HG02943 (cell line): ENCODE measurements around the gene FAM216A.
"Not testable (repeated sequence)": the region's sequence is repeated elsewhere in the genome, so short reads cannot be mapped to it uniquely, and the experiment has no call there.

Source experiments
- ATAC-seq: cut with Tn5 transposase; IDR thresholded peaks from one replicate; pipeline ENCODE4 v1.9.1; 2021; ENCODE audit warnings: mild to moderate bottlenecking, low read depth, moderate library complexity; ENCODE audit not compliant: unreplicated experiment

Gene FAM216A, protein sequence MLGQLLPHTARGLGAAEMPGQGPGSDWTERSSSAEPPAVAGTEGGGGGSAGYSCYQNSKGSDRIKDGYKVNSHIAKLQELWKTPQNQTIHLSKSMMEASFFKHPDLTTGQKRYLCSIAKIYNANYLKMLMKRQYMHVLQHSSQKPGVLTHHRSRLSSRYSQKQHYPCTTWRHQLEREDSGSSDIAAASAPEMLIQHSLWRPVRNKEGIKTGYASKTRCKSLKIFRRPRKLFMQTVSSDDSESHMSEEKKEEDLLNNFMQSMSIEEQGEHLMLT

DNA sequence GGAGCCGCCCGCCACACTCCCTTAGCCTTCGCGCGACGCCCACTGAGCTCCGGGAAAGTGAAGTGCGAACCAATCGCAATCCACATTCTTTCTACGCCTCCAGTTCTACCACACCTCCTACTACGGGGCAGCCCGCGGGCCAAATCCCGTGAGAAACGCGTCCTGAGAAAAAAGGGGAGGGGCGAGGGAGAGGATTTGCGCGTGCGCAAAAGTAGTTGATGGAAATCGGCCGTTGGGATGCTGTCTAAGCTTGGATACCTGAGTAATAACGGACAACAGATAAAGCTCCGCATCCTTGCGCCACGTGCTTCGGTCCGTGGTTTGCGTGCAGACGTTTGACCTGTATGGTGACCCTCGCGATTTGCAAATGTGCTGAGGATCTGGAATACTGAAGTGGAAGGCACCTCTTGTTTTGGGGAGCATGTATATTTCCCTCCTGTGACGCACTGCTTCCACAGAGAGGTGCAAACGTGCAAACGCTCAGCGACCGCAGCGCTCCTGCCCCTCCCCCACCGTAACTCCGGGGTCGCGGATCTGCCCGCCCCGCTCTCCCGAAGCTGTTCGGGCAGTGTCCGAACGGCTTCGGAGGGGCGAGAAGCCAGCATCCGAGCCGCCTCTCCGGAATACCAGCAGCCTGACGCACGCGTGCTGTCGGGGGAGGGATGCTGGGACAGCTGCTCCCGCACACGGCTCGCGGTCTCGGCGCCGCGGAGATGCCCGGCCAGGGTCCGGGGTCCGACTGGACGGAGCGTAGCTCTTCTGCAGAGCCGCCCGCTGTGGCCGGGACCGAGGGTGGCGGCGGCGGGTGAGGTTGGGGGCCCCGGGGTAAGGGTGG, at the start of gene FAM216A, which contains the start of gene GPN3:
Gene FAM216A (plus strand): TSS at position 632 of the 835 bp plus-strand sequence. CDS start 31 bp downstream, at position 663.
Gene GPN3 (minus strand): TSS at position 44 of the 835 bp plus-strand sequence. CDS start 54 bp downstream, outside the sequence.
- peak; percentile 66 for ATAC-seq

DNA sequence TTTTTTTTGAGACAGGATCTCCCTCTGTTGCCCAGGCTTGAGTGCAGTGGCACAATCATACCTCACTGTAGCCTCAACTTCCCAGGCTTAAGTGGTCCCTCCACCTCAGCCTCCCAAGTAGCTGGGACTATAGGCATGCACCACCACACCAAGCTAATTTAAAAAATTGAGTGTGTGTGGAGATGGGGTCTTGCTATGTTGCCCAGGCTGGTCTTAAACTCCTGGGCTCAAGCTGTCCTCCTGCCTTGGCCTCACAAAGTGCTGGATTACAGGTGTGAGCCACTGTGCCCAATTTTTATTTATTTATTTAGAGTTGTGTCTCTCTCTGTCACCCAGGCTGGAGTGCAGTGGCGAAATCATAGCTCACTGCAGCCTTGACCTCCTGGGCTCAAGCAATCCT, 48.0 kb upstream of the FAM216A start:
- not testable (repeated sequence) for ATAC-seq

DNA sequence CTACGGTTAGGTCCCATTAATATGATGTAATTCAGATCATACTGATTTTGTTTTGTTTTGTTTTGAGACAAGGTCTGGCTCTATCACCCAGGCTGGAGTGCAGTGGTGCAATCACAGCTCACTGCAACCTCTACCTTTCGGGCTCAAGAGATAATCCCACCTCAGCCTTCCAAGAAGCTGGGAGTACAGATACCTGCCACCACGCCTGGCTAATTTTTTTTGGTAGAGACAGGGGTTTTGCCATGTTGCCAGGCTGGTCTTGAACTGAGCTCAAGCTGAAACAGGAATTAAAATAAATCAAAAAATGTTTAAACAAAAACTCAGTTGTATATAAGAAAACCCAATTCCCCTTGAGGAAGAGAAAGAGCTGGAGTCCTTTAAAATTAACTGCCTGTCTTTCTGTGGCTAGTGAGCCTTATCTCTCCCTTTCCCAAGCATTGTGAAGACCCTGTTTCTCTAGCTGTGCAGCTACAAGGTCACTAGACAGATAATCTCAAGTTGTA, 47.4 kb upstream of the FAM216A start:
- ATAC-seq = no peak

DNA sequence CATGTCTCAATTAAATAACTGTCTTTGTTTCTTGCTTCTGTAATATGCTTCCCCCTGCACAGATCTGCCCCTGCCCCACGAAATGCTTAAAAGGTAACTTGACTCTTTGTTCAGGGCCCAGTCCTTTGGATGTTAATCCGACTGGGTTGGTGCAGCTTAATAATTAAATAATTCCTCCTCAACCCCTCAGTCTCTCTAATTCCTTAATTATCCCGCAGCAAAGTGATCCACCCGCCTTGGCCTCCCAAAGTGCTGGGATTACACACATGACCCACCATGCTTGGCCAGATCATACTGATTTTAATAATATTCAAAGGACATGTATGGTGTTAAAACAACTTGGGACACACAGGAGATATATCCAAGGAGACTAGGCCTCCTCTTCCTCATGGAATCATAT, 46.9 kb upstream of the FAM216A start:
- ATAC-seq = no peak

DNA sequence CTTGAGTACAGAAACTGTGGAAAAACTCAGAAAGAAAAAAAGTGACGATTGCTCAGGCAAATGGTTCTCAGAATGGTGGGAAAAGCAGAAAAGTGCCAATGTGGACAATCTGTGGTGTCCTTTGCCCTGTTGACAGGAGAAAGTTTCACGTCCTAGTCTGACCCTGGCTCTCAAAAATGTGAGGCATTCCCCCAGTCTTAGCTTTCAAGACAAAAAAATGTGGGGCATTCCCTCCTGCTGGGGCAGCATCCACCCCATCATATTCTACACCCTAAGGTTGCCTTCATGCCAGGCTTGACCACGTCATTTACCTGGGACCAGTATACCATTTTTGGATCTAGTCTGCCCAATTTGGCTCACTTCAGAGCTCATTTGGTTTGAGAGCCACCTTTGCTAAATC, 44.4 kb upstream of the FAM216A start:
- ATAC-seq = no peak

DNA sequence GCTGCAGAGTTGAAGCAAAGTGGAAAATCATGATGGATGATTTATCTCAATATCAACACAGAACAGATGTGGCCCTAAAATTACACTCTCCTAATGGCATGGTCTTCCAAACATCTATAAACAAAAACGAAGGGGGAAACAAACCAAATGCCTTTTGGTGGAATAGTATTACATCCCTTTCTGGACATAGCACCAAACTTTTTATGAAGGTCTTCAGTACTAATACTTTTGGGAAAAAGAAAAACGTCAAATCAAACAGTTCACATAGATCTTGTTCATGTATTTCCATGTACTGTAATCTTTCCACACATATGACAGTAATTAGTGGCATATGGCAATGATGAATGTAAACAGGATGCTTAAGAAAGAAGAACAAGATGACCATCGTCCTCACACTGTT, 42.2 kb upstream of the FAM216A start:
- ATAC-seq = no peak

DNA sequence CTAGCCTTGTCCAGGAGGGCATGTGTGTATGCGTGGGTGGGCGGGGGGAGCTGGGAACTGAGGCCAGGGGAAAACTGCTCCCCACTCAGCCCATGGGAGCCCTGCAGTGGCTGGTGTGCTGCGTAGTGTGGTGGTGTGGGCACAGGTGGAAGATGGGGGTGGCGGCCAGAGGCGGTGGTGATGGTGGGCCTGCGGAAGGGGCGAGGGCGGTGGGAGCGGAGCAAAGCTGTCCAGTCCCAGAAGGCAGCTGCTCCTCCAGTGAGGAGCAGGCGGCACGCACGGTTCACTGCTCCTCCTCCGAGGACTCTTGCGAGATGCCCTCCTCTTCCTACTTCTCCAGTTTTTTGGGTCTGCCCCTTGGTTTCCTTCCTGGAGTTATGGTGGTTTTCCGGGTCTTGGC, 39.0 kb upstream of the FAM216A start:
- ATAC-seq = not testable (repeated sequence)

DNA sequence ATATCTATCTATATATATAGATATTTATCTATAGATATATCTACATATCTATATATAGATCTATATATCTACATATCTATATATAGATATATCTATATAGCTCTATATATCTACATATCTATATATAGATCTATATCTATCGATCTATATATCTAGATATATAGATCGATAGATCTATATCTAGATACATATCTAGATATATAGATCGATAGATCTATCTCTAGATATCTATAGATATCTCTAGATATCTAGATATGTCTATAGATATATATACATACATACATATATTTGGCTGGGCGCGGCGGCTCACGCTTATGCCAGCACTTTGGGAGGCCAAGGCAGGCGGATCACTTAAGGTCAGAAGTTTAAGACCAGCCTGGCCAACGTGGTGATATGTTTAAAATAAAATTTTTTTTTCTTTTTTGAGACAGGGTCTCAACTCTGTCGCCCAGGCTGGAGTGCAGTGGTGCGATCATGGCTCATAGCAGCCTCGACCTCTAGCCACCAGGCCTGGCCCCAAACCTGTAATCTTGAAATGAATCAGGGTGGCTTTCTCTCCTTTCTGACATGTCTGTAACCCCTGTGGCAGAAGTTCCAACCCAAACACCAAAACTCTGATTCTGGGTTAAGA, 36.6 kb upstream of the FAM216A start:
- no peak for ATAC-seq

DNA sequence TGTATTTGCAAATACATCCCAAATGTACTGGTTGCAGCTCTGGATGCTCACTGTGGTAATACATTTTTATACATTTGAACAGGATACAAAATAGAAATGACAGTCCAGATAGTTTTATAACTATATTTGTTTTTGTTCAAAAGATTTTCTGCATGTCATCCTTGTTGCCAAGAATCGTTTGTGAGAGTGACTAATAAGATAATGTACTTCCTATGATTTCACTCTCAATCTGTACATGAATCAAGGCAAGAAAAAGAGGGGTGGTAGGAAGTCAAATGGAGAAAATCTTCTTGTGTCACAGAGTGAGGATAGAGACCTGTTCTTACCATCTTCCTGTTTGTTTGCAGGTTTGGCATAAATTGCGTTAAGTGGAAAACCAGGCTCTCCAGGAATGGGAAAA, 32.4 kb upstream of the FAM216A start:
- ATAC-seq = no peak

DNA sequence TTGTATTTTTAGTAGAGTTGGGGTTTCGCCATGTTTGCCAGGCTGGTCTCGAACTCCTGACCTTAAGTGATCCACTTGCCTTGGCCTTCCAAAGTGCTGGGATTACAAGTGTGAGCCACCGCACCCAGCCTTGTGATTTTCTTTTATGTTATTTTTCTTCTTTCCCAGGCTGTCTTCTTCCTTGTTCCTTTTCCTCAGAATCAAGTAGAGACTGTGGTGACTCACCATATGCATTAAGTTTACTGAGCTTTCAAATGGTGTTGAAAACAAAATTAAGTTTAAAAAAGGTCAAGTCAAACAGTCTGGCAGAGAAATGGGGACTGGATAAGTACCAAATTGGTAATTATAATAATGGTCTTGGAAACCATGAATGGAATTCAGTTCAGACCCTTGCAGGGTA, 24.2 kb upstream of the FAM216A start:
- no peak for ATAC-seq

DNA sequence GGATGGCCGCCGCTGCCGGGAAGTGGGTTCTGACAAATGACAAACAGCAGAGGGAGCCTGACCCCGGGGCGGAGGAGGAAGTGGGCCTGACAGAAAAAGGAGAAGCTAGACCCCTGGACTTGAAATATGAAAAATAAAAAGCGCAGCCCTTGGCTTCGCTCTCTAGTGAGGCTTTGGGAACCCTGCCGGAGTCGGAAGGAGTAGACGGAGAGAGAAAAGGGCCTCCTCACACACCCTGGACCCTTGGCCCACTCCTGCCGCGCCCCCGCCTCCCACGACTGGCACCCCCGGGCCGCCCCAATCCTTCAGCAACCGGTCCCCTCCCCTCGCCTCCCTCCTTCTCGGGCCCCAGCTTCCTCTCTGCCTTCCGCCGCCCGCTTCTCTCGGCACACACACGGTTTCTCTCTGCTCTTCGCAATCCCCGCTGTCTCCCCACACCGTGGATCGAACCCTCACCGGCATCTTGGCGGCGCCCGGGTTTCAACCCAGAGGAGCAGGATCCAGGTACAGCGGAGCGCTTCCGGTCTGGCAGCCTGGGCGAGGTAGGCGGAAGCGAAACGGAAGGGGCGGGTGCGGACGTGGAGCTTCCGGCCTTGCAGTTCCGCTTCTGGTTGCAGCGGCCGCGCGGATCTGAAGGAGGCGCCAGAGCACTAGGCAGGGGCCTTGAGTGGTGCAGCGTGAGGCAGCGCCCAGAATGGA, 18.7 kb upstream of the FAM216A start, which contains the start of gene ARPC3:
Gene ARPC3 (minus strand): TSS at position 539 of the 699 bp plus-strand sequence. CDS start 77 bp downstream, at position 462.
- ATAC-seq = peak; percentile 96

DNA sequence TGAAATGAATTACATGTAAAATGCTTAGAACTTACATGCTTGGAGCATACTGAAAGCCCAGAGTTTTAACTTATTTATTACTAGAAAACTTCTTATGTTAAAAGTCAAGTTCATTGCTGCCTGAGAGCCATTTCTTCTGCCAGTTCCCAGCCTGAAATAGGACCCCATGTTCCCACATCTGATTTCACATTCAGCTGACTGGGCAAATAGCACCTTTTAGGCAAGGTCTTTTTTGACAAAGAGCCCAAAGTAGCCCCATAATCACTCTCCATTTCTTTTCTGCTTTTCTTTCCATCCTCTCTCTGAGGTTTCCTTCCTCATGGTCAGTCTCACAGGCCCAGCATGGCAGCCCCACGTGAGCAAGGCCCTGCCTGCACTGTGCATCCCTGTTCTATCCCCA, 17.4 kb upstream of the FAM216A start:
- ATAC-seq = no peak

DNA sequence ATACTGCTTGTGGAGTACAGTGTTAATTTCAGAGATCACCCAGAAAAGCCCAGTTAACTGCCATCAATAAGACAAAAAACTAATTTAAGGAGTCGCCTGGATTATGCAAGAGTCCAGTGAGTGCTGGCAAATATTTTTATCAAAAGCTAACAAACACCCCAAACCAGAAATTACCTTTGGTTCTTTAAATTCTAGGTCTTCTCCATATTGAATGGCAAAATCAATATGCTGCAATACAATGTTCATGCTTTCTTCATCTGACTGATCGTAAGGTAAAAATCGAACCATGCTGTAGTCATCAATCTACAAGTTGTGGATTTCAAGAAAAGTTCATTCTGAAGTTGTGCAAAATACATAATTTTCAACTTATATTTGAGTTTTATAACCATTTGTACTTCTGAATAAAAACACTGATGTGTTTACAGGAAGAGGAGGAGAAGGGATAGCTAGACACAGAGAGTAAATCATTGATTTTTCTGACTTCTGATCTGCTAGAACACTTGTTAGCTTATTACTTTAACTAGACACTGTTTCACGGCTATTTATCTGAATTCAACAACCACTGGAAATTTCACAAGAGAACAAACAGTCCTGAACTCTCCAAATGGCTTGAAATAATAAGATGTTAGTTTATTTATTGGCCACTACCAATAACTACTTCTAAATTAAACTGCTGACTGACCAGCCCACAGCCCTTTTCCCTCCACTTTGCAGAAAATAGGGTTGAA, 14.9 kb upstream of the FAM216A start:
- no peak for ATAC-seq

DNA sequence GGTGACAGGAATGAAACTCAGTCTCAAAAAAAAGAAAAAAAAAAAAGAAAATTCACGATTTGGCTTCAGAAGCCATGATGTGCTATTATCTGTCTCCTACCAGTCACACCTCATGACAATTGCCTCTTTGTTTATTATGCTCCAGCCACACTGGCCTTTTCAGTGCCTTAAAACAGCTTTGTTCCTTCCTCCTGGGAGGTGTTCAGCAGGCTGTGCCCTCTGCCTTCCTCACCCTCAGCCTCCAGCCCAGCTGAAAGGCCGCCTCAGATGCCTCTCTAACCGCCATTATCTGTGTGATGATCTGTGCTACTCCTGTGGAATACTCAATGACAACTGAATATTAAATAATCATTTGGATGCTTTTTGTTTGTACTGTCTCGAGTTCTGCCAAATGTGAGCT, 9.9 kb upstream of the FAM216A start:
- ATAC-seq = no peak

DNA sequence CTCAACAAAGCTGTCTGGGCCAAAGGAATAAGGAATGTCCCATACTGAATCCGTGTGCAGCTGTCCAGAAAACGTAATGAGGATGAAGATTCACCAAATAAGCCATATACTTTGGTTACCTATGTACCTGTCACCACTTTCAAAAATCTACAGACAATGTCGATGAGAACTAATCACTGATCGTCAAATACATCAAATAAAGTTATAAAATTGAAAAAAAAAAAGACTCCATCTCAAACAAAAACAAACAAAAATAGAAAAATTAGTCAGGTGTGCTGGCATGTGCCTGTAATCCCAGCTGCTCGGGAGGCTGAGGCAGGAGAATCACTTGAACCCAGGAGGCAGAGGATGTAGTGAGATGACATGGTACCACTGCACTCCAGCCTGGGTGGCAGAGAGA, 7.5 kb upstream of the FAM216A start:
- ATAC-seq = not testable (repeated sequence)

DNA sequence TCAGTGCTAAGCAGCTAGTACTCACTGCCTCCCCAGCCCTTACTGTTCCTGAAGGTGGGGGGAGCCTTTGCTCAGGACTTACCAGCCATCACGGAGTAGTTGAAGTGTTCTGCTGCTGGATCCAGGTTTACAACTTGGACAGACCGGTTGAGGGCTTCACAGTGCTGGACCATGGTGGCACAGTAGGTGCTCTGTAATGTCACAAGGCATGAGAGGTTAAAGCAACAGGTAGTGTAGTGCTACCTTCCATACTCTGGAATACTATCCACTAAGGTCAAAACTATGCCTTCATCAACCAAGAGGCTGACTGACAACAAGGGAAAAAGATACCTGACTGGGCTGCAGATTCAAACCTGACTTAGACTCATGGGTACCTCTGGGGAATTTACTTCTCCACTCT, 3.6 kb upstream of the FAM216A start:
- no peak for ATAC-seq

DNA sequence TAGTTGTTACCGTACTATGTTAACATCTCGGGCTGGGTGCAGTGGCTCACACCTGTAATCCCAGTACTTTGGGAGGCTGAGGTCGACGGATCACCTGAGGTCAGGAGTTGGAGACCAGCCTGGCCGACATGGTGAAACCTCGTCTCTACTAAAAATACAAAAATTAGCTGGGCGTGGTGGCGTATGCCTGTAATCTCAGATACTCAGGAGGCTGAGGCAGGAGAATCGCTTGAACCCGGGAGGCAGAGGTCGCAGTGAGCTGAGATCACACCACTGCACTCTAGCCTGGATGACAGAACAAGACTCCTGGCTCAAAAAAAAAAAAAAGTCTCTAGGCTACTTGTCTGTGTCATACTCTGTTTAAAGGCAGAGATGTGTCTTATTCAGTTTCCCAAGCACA, 2.9 kb upstream of the FAM216A start:
- ATAC-seq = not testable (repeated sequence)

DNA sequence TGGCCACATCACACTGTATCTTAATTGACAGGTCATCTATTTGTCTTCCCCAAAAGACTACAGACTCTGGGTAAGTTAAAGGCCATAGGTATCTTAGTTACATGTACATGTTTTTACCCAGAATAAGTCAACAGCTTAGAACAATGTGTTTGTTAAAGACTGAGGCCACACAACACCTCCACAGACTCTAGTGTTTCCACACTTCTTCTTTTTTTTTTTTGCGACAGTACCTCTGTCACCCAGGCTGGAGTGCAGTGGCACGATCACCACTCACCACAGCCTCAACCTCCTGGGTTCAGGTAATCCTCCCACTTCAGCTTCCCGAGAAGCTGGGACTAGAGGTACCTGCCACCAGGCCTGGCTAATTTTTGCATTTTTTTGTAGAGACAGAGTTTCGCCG, 1.9 kb upstream of the FAM216A start:
- ATAC-seq = no peak

DNA sequence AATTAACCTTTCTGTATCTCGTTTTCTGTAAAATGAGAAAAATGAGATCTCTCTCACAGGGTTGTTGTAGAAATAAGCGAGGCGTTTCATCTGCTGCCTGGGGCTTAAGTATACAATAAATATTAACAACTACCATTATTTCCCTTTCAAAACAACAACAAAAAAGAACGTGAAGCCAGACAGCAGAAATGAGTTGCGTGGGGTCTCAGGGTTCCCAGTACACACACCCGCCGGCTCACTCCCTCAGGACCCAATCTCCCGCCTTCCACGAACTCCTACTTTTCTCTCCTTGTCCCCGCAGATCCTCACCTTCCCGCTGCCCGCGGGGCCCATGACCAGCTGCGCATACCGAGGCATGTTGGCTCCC, 815 bp upstream of the FAM216A start:
- ATAC-seq = no peak

DNA sequence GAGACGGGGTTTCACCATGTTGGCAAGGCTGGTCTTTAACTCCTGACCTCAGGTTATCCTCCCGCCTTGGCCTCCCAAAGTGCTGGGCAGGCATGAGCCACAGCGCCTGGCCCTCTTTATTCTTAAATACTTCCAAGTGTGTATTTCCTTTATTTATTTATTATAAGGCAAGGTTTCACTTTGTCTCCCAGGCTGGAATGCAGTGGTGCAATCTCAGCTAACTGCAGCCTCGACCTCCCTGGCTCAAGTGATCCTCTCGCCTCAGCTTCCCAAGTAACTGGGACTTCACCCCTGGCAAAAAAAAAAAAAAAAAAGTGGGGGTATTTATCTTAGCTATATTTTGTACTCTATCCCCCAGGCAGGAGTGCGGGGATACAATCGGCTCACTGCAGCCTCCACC, 6.8 kb downstream of the FAM216A start:
- ATAC-seq = no peak
